ENCODE results near the gene VIT.

VIT gene

DNA sequence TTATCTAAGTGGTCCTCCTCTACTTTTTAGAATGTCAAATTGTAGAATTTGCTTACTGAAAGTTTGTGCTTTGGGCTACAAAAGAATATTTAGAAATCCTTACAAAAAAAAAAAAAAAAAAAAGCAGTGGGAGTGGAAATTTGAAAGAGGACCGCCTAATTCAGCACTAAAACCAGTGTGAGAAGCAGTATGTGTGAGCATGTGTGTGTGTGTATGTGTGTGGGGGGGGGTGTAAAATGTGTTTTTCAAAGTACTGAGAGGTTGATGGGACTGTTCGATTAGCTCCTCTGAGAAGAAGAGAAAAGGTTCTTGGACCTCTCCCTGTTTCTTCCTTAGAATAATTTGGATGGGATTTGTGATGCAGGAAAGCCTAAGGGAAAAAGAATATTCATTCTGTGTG is at the start of gene VIT:
VIT (plus strand) TSS at position 175 of the 400 bp plus-strand sequence. CDS start 19,664 bp downstream, outside the sequence.
- DNase-seq (ENCODE audit: low read depth in 1 of 2, low spot score in 1 of 2) = no peak

DNA sequence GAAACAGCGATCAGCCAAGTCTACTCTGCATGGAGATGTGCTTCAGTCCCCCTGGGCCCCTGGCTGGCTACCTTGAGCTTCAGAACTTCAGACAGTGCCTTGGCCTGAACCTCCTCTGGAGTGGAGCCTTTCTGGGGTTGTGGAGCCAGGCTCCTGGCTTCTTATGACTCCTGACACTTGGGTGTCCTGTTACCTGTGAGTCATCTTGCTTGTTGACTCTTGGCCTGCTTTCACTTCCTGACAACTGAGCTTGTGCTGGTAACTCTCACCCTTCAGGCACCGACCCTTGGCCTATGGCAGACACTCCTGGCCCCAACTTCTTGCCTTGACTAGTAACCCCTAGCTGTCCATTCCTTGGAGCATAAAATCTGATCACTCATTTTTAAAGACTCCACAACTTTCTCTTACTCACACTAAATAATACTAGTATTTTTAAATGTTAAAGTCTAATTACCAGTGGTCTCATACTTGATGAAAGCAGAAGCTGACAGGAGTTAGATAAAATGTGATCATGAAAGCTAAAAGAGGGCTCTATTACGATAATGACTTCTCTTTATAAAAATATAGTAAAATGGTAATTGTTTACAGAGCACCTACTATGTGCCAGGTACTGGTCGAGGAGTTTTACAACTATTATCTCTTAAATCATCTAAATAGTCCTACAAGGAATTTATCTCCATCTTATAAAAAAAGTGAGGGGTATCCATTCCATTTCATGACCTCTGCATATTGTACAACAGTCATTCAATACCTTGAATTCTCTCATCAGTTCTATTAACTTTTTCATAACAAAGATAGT is 46.3 kb upstream of the VIT start:
- DNase-seq (ENCODE audit: low read depth in 1 of 2, low spot score in 1 of 2) = no peak

- DNase-seq (ENCODE audit: low read depth in 1 of 2, low spot score in 1 of 2) = no peak
Measured at GRCh38 chr2:36653155-36653554, 43.4 kb upstream of the VIT start.

DNA sequence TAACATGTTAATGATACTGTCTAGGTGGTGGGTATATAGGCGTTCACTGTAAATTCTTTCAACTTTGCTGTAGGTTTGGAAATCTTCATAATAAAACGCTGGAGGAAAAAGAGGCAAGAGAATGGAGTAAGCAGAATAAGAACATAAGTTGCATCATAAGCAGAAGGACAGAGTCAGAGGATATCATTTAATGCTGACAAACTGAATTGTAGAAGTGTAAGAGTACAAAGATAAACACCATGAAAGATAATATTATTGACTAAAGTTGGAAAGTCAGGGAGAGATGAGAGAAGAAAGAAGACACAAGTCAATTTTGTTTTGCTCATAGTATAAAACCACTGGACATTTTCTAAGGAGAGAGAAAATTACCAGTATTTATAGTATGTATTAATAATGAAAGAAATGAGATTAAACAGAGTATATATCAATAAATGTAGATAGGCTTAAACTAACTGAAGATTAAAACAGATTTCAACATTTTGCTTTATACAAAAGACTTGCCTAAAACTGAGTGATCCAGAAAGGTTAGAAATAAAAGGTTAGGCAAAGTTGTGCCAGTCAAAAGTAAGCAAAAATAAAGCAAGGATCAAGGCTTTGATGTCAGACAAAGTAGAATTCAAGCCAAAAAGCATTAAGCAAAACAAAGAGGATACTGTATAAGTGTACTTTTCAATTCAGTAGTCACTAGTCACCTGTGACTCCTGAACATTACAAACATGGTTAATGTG is 42.4 kb upstream of the VIT start:
- DNase-seq (ENCODE audit: low read depth in 1 of 2, low spot score in 1 of 2) = no peak

DNA sequence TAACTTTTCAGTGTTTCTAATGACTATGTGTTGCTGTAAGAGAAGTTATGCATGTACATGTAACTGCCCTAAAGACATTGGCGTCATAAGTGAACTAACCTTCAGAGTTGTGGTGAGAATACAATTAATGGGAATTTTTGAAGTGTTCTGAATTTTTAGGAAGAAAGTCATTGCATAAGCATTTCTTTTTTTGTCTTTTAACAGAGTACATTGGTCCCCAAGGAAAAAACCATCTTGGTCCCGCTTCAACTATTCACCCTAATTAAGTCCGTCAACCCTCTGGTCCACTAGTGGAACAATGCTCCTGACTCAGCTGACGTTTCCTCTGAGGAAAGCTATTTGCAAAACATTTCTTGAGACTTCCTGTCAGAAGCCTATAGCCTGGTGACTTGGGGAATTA is 41.1 kb upstream of the VIT start:
- no peak for DNase-seq (ENCODE audit: low read depth in 1 of 2, low spot score in 1 of 2)

- DNase-seq (ENCODE audit: low read depth in 1 of 2, low spot score in 1 of 2) = no peak
Measured at GRCh38 chr2:36657703-36658102, 38.8 kb upstream of the VIT start.

GRCh38 chr2:36658277-36658748 is 38.2 kb upstream of the VIT start:
- no peak for DNase-seq (ENCODE audit: low read depth in 1 of 2, low spot score in 1 of 2)

- no peak for DNase-seq (ENCODE audit: low read depth in 1 of 2, low spot score in 1 of 2)
Measured at GRCh38 chr2:36659218-36659617, 37.3 kb upstream of the VIT start.

GRCh38 chr2:36659872-36660312 is 36.6 kb upstream of the VIT start:
- no peak for DNase-seq (ENCODE audit: low read depth in 1 of 2, low spot score in 1 of 2)

- no peak for DNase-seq (ENCODE audit: low read depth in 1 of 2, low spot score in 1 of 2)
Measured at GRCh38 chr2:36662638-36663037, 33.9 kb upstream of the VIT start.

DNA sequence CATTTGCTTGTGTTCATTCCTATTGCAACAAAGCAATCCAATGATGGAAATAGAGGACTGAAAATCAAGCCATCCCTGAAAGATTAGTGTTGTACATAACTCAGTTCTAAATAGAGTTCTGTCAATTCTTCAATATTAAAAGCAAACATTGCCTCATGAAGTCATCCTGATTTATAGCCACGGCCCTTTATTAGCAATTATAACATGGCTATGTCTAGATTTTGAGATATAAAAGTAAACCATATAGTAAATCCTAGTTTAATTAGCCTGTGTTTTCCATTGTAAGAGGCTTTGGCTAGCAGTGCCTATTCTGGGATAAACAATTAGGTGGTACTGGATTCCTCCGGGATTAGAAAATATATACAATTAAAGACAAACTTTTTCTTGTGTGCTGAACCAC is 33.2 kb upstream of the VIT start:
- DNase-seq (ENCODE audit: low read depth in 1 of 2, low spot score in 1 of 2) = no peak

- no peak for DNase-seq (ENCODE audit: low read depth in 1 of 2, low spot score in 1 of 2)
Measured at GRCh38 chr2:36663851-36664695, 32.4 kb upstream of the VIT start.

DNA sequence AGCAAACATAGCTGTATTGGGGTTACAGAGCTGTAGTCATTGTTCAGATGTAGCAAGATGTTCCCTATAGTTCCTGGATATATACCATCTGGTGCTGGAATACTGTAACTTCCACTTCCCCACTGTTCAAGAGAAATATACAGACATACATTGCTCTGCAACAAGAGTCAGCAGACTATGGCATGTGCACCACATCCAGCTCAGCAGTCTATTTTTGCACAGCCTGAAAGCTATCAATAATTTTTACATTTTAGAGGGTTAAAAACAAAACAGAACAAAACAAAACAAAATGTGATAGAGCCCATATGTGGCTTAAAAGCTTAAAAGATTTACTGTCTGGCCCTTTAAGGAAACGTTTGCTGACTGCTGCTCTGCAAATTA is 31.8 kb upstream of the VIT start:
- no peak for DNase-seq (ENCODE audit: low read depth in 1 of 2, low spot score in 1 of 2)

DNA sequence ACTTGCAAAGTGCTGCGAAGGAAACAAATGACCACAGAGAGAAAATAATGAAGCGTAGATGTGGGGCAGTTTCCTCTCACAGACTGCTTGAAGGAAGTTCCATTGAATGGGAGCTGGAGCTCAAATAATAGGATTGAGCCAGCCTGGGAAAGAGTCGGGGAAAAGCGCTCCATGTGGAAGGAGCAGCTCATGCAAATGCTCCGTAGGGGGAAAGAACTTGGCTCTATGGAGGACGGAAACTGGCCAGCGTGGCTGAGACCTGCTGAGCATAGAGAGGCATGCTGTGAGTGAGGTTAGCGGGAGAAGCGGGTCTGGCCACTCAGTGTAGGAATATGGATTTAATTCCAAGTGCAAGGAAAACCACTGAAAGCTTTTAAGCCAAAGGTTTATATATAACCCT is 28.6 kb upstream of the VIT start:
- DNase-seq (ENCODE audit: low read depth in 1 of 2, low spot score in 1 of 2) = no peak

DNA sequence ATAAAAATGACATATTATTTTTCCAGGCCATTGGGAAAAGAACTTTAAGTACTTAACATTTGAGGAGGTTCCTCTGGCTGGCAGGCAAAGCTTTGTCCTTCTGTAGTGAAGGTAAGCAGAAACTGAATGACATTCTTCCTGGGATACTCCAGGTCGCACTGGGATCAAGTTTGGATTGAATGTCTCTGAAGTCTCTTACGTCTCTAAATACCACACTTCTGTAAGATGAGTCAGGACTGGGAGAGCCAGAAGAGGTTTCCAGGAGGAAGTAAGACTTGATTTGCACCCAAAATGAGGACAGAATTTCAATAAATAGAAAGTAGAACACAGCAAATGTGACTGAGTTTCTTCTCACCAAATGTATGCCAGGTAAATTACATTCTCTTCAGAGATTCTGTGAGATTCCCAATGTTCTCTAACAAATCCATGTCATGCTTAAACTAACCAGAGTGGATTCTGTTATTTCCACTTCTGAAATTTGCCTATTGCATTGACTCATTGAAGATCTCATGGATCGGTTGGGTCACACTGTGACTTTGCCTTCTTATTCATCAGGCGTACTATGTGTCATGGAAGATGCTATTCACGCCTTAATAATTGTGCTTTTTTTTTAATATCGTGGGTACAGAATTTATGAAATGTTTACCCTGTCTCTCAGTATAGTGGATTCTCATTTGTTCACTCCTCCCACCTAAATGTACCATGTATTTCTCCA is 25.5 kb upstream of the VIT start:
- DNase-seq (ENCODE audit: low read depth in 1 of 2, low spot score in 1 of 2) = no peak

- DNase-seq (ENCODE audit: low read depth in 1 of 2, low spot score in 1 of 2) = no peak
Measured at GRCh38 chr2:36671731-36672130, 24.8 kb upstream of the VIT start.

- DNase-seq (ENCODE audit: low read depth in 1 of 2, low spot score in 1 of 2) = no peak
Measured at GRCh38 chr2:36672199-36672598, 24.3 kb upstream of the VIT start.

DNA sequence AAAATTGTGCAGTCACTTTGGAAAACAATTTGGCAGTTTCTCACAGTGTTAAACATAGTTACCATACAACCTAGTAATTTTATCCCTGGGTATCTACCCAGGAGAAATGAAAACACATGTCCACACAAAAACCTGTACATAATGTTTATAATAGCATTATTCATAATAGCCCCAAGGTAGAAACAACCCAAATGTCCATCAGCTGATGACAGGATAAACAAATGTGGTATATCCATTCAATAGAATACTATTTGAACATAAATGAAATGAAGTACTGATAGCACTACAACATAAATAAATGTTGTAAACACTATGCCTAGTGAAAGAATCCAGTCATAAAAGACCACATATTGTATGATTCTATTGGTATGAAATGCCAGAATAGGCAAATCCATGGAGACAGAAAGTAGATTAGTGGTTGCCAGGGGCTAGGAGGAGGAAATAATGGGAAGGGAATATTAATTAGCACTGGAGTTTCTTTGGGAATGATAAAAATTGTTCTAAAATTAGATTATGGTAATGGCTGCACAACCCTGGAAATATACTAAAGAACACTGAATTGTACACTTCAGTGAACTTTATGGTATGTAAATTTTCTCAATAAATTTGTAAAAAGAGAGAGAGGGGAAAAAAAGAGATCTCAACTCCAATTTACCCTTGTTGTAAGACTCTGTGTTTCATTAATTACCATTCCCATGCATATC is 20.8 kb upstream of the VIT start:
- no peak for DNase-seq (ENCODE audit: low read depth in 1 of 2, low spot score in 1 of 2)

GRCh38 chr2:36676364-36676763 is 20.1 kb upstream of the VIT start:
- DNase-seq (ENCODE audit: low read depth in 1 of 2, low spot score in 1 of 2) = no peak

DNA sequence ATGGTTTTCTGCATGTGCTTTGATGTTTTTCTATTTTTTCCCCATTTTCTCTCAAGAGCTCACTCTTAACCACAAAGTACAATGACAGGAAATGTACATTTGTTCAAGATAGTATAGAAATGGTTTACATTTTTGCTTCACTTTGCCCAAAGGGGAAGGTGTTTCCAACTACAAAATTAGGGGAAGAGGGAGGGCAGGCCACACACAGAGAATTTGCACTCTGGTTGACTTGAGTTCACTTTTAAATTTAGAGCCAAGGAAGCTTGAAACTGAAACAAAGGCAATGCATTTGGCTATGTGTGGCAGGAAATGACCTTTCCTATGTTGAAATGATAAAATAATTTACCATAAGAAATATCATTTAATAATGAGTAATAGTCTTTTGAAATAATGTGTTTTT is 19.1 kb upstream of the VIT start:
- no peak for DNase-seq (ENCODE audit: low read depth in 1 of 2, low spot score in 1 of 2)
